ENCODE results near the gene FAM25G. TPM values are rescaled to one million over a fixed set of nuclear protein-coding genes. Genes with fewer than 3 reads are reported as not detected.
"Not testable (repeated sequence)": the region's sequence is repeated elsewhere in the genome, so short reads cannot be mapped to it uniquely, and the experiment has no call there.

The FAM25G gene
- polyA plus RNA-seq (ENCODE audit: insufficient read length in 3 of 3), result not detected
- long read RNA-seq, donor 1, result 0 reads
- long read RNA-seq, donor 2, result 0 reads
- long read RNA-seq, donor 3, result 0 reads
- long read RNA-seq, donor 4, result 0 reads
- long read RNA-seq, donor 5, result 0 reads
- long read RNA-seq, donor 6, result 0 reads
- long read RNA-seq, donor 7, result 0 reads
- long read RNA-seq, donor 8, result 0 reads
- long read RNA-seq, donor 9, result 0 reads
- long read RNA-seq, donor 10, result 0 reads
- long read RNA-seq, donor 11, result 0 reads
- long read RNA-seq, donor 12, result 0 reads
- long read RNA-seq, donor 13, result 0 reads
- long read RNA-seq, donor 14, result 0 reads
- long read RNA-seq, donor 15, result 0 reads
- long read RNA-seq, donor 16, result 0 reads

GRCh38 chr10:47491600-47491999, at the start of gene FAM25G:
Gene FAM25G, minus strand, starts transcription at chr10:47491700. Its CDS starts 26 bp downstream, at chr10:47491674.
- DNase-seq, result not testable (repeated sequence)

GRCh38 chr10:47536430-47536829, 44.9 kb upstream of the FAM25G start:
- not testable (repeated sequence) for DNase-seq

GRCh38 chr10:47523475-47523874, 32.0 kb upstream of the FAM25G start, which contains the start of gene AGAP9:
Gene AGAP9, minus strand, starts transcription at chr10:47523638. Its CDS starts 112 bp downstream, at chr10:47523526.
- not testable (repeated sequence) for DNase-seq

- DNase-seq, result not testable (repeated sequence)
Measured at GRCh38 chr10:47502313-47502712, 10.8 kb upstream of the FAM25G start.

GRCh38 chr10:47494226-47494625, 2.7 kb upstream of the FAM25G start:
- not testable (repeated sequence) for DNase-seq

GRCh38 chr10:47489630-47490029, 1.9 kb downstream of the FAM25G start:
- not testable (repeated sequence) for DNase-seq

- DNase-seq, result not testable (repeated sequence)
Measured at GRCh38 chr10:47485943-47486342, 5.6 kb downstream of the FAM25G start.

GRCh38 chr10:47484786-47485185, 6.7 kb downstream of the FAM25G start:
- not testable (repeated sequence) for DNase-seq

GRCh38 chr10:47483923-47484322, 7.6 kb downstream of the FAM25G start, which contains the start of gene ANXA8:
Gene ANXA8, minus strand, starts transcription at chr10:47484115. Its CDS starts 182 bp downstream, at chr10:47483933.
- not testable (repeated sequence) for DNase-seq

GRCh38 chr10:47482367-47482766, 9.1 kb downstream of the FAM25G start:
- DNase-seq, result not testable (repeated sequence)

- DNase-seq, result not testable (repeated sequence)
Measured at GRCh38 chr10:47481768-47482181, 9.7 kb downstream of the FAM25G start.

- DNase-seq, result not testable (repeated sequence)
Measured at GRCh38 chr10:47481182-47481766, 10.2 kb downstream of the FAM25G start.

GRCh38 chr10:47480133-47480532, 11.4 kb downstream of the FAM25G start:
- DNase-seq, result not testable (repeated sequence)

GRCh38 chr10:47478114-47478513, 13.4 kb downstream of the FAM25G start:
- not testable (repeated sequence) for DNase-seq

- not testable (repeated sequence) for DNase-seq
Measured at GRCh38 chr10:47477078-47477477, 14.4 kb downstream of the FAM25G start.

GRCh38 chr10:47475101-47475500, 16.4 kb downstream of the FAM25G start:
- DNase-seq, result not testable (repeated sequence)

- not testable (repeated sequence) for DNase-seq
Measured at GRCh38 chr10:47473516-47473915, 18.0 kb downstream of the FAM25G start.

- DNase-seq, result not testable (repeated sequence)
Measured at GRCh38 chr10:47472647-47473046, 18.9 kb downstream of the FAM25G start.

GRCh38 chr10:47472072-47472471, 19.4 kb downstream of the FAM25G start:
- not testable (repeated sequence) for DNase-seq

GRCh38 chr10:47468731-47469528, 22.6 kb downstream of the FAM25G start:
- DNase-seq, result not testable (repeated sequence)

GRCh38 chr10:47467957-47468356, 23.5 kb downstream of the FAM25G start:
- DNase-seq, result not testable (repeated sequence)

- not testable (repeated sequence) for DNase-seq
Measured at GRCh38 chr10:47467458-47467857, 24.0 kb downstream of the FAM25G start.
